DND-41 (cell line): ENCODE measurements around the gene BNC1.
"Not testable (repeated sequence)": the region's sequence is repeated elsewhere in the genome, so short reads cannot be mapped to it uniquely, and the experiment has no call there.

Experiments
- CTCF ChIP-seq: IDR thresholded peaks from 2 replicates; pipeline ENCODE4 v1.5.1; 2012; ENCODE audit warnings: borderline replicate concordance, low read length, moderate library complexity, mild to moderate bottlenecking; ENCODE audit not compliant: poor library complexity, severe bottlenecking; ENCODE audit errors: extremely low read depth
- EZH2 ChIP-seq: IDR thresholded peaks from 3 replicates; pipeline ENCODE4 v1.6.1; 2012; ENCODE audit warnings: borderline replicate concordance, low read depth, mild to moderate bottlenecking, moderate library complexity, low read length, inconsistent platforms; ENCODE audit not compliant: severe bottlenecking

GRCh38 chr15:83262181-83262580, 22.3 kb downstream of the BNC1 start:
- not testable (repeated sequence) for TF ChIP-seq CTCF, EZH2
